Renal cortical epithelial cell (primary cell): ENCODE measurements around the gene OR3A2. TPM values are rescaled to one million over a fixed set of nuclear protein-coding genes. Genes with fewer than 3 reads are reported as not detected.
"Not testable (repeated sequence)": the region's sequence is repeated elsewhere in the genome, so short reads cannot be mapped to it uniquely, and the experiment has no call there.

Experiments
- DNase-seq: peaks from one replicate; pipeline ENCODE4 v3.0.0-alpha.2; 2011; ENCODE audit warnings: low read depth
- total RNA-seq: library from RNA; depleted of rRNA; stranded (reverse); fragments of >200 nt; gene quantifications from 2 replicates; pipeline ENCODE4 v1.2.3, GENCODE V29; 2014

The OR3A2 gene
- total RNA-seq, 1 donor from 2014 or later: not detected

DNA sequence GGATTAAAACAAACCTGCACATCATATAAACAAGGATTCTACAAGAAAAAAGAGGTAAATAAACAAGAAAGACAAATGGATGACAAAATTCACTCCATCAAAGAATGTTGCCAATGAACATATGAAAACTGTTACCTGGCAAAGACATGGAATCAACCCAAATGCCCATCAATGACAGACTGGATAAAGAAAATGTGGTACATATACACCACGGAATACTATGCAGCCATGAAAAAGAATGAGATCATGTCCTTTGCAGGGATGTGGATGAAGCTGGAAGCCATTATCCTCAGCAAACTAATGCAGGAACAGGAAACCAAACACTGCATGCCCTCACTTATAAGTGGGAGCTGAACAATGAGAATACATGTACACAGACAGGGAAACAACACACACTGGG, 92.6 kb downstream of the OR3A2 start:
- DNase-seq: not testable (repeated sequence)

DNA sequence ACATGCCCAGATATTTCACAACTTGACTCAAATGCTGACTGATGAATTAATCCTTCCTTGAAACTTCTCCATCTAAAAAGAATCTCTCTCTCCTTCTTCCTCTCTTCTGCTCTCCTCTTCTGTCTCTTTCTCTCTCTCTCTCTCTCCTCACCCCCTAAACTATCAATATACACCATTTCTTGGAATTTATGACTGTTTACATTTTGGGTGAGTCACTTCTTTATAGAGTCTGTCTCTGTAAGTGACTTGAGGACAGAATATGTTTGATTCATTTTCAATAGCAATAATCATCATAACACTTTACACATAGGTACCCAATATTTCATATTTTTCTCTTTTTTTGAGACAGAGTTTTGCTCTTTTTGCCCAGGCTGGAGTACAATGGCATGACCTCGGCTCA, 103.2 kb downstream of the OR3A2 start:
- no peak for DNase-seq

DNA sequence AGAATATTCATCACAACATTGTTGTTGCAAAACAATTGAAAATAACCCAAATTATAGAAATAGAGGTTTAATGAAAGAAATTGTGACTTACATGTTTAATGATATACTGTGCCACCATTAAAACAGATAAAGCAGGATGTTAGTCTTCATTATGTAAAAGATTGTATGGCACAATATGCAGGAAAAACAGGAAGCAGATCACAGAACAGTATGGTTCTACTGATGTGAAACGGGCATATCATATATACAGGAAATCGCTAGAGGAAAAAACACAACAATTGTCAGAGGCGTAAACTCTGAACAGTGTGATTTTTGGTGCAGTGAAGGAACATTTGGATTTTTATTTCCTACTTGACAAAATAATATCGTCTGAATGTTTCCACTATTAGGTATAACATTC, 110.0 kb downstream of the OR3A2 start:
- no peak for DNase-seq

DNA sequence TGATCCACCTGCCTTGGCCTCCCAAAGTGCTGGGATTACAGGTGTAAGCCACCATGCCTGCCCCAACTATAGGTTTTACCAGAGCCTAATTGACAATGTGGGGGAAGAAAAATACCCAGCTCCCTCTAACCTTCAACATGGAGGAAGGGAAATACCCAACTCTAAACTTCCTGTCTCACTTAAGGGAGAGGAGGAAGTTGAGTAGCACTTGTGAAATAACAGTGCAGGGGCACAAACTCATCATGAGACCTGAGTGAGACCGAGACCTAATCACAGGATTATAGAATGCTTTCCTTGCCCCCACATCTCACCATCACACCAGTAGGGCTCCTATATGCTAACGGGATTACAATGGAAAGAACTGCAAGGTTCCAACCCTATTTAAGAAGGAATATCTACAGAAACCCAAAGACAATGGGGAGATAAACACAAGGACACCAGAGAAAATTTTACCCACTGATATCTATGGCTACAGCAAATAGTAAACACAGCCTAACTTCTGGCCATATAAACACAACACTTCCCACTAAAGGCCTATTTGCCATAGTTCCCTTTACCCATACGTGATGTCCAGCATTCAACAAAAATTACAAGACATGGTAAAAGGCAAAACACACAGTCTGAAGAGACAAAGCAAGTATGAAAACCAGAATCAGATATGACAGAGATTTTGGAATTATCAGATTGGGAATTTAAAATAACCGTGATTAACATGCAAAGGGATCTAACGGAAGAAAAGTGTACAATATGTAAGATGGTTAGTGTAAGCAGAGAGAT, 114.8 kb downstream of the OR3A2 start:
- no peak for DNase-seq

DNA sequence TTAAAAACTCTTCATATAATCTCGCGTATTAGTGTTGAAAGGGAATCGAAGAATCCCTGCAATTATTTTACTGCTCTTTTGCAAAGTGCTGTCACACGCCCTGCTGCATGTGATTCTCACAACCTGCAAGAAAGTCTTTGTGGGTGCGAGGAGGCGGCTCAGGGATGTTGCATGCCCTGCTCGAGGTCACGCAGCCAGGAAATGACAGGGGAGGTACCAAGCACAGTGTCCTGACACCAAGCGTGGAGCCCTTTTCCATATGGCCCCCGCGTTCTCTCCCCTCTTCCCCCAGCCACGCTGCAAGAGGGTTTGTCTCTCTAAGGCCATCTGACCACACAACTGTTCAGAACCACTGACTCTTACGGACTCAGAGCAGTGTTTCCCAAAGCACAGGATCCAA, 125.5 kb downstream of the OR3A2 start:
- no peak for DNase-seq

DNA sequence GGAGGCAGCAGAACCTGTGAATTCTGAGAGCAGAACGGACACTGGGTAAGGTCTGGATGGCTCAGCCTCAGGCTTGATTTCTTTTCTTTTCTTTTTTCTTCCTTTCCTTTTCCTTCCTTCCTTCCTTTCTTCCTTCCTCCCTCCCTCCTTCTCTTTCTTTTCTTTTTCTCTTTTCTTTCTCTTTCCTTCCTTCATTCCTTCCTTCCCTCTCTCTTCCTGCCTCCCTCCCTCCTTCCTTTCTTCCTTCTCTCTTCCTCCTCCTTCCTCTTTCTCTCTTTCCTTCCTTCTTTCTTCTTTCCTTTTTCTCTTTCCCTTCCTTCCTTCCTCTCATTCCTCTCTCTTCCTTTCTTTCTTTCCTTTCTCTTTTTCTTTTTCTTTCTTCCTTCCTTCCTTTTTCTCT, 125.9 kb downstream of the OR3A2 start:
- no peak for DNase-seq

DNA sequence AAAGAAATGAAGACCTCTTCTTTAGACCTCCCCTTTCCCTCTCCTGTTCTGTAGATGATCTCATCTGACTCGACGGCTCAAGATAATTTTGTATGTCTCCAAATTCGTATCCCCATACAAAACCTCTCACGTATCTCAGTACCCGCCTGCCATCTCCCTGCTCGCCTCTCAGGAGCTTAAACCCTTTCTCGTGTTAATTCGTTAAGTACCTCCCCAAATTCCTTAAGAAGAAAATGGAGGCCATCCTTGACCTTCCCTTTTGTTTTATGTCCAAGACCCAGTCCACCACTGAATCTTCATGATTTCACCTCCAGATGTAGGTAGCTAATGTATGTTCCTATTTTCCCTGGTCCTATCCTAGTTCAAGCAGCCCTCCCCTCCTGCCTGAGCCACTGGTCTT, 129.5 kb downstream of the OR3A2 start:
- no peak for DNase-seq

DNA sequence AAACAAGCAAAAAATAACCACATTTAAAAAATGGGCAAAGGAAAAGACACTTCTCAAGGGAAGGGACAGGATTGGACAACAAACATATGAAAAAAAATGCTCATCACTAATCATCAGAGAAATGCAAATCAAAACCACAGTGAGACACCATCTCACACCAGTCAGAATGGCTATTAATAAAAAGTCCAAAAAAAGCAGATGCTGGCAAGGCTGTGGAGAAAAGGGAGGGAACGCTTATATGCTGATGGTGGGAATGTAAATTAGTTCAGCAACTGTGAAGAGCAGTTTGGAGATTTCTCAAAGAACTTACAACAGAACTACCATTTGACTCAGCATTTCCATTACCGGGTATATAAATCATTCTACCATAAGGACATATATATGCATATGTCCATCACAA, 137.1 kb downstream of the OR3A2 start:
- not testable (repeated sequence) for DNase-seq

DNA sequence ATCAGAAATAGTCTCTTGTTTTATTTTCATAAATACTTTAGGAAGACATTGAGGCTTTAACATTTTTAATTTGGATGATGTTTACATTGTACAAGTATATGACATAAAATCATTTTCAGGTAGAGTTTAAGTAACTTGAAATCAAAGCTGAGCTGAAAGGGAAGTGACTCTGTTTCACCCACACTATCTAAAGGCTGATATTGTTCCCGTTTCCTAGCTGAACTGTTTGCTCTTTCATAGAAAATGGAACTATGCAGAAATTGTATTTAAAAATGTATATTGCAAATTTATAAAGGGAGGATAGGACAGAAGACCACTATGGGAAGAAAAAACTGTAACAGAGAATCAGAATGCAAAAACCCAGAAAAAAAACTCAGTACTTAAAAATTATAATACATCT, 141.3 kb downstream of the OR3A2 start:
- not testable (repeated sequence) for DNase-seq

DNA sequence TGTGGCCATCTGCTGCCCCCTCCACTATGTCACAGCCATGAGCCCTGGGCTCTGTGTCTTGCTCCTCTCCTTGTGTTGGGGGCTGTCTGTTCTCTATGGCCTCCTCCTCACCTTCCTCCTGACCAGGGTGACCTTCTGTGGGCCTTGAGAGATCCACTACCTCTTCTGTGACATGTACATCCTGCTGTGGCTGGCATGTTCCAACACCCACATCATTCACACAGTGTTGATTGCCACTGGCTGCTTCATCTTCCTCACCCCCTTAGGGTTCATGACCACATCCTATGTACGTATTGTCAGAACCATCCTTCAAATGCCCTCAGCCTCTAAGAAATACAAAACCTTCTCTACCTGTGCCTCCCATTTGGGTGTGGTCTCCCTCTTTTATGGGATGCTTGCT, 145.1 kb downstream of the OR3A2 start:
- not testable (repeated sequence) for DNase-seq

DNA sequence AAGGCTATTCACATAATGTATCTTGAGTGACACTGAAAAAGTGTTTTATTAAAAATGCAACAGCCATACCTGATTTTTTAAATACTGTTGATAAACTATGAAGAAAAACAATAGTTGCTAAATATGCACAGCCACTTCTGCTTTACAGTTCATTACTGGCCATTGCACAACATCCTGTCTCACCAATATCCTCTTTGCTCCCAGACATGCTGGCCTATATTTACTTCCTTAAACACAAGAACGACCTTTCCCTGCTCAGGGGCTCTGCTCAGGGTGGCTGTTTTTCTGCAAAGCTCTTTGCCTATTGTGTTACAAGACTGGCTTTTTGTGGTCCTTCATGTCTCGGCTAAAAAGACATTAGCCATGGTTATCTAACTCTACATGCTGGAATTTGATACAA, 147.4 kb downstream of the OR3A2 start:
- DNase-seq: peak; percentile 2

DNA sequence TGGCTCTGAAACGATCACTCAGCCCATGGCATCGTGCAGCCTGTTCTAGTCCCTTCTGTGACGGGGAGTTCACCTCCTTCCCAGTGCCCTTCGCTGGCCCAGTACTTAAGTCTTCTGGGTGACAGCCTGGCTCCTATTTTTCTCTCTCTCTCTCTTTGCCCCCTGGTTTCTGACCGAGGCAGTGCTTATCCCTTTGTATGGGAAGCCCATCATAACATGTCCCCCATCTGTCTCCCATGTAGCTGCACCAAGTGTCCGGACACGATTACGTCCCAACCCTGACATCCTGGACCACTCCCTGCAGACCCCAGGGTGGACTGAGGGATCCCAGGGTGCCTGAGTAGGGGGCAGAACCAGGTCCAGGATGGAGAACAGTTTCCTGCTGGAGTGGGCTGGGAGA, 153.8 kb downstream of the OR3A2 start:
- DNase-seq: not testable (repeated sequence)

Other genes starting within 250 kb of the OR3A2 start
- not detected in 2 replicates for gene OR1A2, start 188.8 kb downstream of the OR3A2 start, total RNA-seq
- not detected in 2 replicates for gene OR1A1, start 178.6 kb downstream of the OR3A2 start, total RNA-seq
- not detected in 2 replicates for gene OR3A1, start 87.9 kb downstream of the OR3A2 start, total RNA-seq
- gene OR1E1, start 12.1 kb upstream of the OR3A2 start, total RNA-seq: not detected in 2 replicates
- under 0.01 TPM in 1 of 2 replicates, not detected in the other for gene OR3A3, start 25.1 kb upstream of the OR3A2 start, total RNA-seq
- gene OR1E2, start 47.5 kb upstream of the OR3A2 start, total RNA-seq: not detected in 2 replicates
- 0.35 TPM in 1 of 2 replicates, not detected in the other for gene SPATA22, start 85.5 kb upstream of the OR3A2 start, total RNA-seq
- 0.20 and 0.87 TPM in 2 replicates for gene ASPA, start 89.7 kb upstream of the OR3A2 start, total RNA-seq
- under 0.01 and 0.89 TPM in 2 replicates for gene TRPV3, start 171.5 kb upstream of the OR3A2 start, total RNA-seq
- 0.52 and 5.9 TPM in 2 replicates for gene TRPV1, start 223.1 kb upstream of the OR3A2 start, total RNA-seq
- 13.8 and 21.2 TPM in 2 replicates for gene SHPK, start 249.9 kb upstream of the OR3A2 start, total RNA-seq